Measurements from ENCODE around the gene TAF4B. TPM values are rescaled to one million over a fixed set of nuclear protein-coding genes. Genes with fewer than 3 reads are reported as not detected.

Gene TAF4B
- total RNA-seq, 1 experiment from 2014 or later, result 15.2 TPM

DNA sequence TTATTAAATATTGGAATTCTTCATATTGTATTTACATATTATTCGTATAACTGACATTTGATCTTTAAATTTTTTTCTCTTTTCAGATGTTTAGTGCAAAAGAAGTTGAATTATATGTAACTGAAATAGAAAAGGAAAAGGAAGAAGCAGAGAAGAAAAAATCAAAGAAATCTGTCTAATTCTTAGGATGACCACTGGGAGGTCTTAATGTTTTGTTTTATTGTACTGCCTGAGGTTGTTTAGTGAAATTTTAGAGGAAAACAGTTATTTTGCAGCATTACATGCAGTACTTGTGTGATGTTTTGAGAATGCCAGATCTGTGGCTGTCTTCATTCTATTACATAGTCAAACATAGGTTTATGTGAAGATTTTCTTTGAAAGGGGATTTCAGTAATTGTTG is 34.0 kb upstream of the TAF4B start (continued):
- TF ChIP-seq, protein P1, sequence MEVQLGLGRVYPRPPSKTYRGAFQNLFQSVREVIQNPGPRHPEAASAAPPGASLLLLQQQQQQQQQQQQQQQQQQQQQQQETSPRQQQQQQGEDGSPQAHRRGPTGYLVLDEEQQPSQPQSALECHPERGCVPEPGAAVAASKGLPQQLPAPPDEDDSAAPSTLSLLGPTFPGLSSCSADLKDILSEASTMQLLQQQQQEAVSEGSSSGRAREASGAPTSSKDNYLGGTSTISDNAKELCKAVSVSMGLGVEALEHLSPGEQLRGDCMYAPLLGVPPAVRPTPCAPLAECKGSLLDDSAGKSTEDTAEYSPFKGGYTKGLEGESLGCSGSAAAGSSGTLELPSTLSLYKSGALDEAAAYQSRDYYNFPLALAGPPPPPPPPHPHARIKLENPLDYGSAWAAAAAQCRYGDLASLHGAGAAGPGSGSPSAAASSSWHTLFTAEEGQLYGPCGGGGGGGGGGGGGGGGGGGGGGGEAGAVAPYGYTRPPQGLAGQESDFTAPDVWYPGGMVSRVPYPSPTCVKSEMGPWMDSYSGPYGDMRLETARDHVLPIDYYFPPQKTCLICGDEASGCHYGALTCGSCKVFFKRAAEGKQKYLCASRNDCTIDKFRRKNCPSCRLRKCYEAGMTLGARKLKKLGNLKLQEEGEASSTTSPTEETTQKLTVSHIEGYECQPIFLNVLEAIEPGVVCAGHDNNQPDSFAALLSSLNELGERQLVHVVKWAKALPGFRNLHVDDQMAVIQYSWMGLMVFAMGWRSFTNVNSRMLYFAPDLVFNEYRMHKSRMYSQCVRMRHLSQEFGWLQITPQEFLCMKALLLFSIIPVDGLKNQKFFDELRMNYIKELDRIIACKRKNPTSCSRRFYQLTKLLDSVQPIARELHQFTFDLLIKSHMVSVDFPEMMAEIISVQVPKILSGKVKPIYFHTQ (CRISPR knock-in tag; IDR thresholded peaks at IDR 0.05), result no peak
- TF ChIP-seq, protein P2, sequence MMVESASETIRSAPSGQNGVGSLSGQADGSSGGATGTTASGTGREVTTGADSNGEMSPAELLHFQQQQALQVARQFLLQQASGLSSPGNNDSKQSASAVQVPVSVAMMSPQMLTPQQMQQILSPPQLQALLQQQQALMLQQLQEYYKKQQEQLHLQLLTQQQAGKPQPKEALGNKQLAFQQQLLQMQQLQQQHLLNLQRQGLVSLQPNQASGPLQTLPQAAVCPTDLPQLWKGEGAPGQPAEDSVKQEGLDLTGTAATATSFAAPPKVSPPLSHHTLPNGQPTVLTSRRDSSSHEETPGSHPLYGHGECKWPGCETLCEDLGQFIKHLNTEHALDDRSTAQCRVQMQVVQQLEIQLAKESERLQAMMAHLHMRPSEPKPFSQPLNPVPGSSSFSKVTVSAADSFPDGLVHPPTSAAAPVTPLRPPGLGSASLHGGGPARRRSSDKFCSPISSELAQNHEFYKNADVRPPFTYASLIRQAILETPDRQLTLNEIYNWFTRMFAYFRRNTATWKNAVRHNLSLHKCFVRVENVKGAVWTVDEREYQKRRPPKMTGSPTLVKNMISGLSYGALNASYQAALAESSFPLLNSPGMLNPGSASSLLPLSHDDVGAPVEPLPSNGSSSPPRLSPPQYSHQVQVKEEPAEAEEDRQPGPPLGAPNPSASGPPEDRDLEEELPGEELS (CRISPR knock-in tag; IDR thresholded peaks at IDR 0.05), result no peak

GRCh38 chr18:26196605-26197004 is 29.6 kb upstream of the TAF4B start:
- CTCF ChIA-PET, result no interaction called here
- no peaks in the 10 kb centered on the region for H3K27me3 Mint-ChIP-seq (ENCODE audit: low read depth)
- H3K4me1 Mint-ChIP-seq, result no peaks in the 10 kb centered on the region
- POLR2A ChIA-PET, result no interaction called here
- DNase-seq (ENCODE audit: low spot score), result no peak
- no peak for TF ChIP-seq ZNF396 (CRISPR knock-in tag; IDR thresholded peaks at IDR 0.05; ENCODE audit: borderline replicate concordance)
- TF ChIP-seq, protein P3, sequence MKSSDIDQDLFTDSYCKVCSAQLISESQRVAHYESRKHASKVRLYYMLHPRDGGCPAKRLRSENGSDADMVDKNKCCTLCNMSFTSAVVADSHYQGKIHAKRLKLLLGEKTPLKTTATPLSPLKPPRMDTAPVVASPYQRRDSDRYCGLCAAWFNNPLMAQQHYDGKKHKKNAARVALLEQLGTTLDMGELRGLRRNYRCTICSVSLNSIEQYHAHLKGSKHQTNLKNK (CRISPR knock-in tag; IDR thresholded peaks at IDR 0.05), result no peak
- TF ChIP-seq, protein P4, sequence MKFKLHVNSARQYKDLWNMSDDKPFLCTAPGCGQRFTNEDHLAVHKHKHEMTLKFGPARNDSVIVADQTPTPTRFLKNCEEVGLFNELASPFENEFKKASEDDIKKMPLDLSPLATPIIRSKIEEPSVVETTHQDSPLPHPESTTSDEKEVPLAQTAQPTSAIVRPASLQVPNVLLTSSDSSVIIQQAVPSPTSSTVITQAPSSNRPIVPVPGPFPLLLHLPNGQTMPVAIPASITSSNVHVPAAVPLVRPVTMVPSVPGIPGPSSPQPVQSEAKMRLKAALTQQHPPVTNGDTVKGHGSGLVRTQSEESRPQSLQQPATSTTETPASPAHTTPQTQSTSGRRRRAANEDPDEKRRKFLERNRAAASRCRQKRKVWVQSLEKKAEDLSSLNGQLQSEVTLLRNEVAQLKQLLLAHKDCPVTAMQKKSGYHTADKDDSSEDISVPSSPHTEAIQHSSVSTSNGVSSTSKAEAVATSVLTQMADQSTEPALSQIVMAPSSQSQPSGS (CRISPR knock-in tag; IDR thresholded peaks at IDR 0.05; ENCODE audit: borderline replicate concordance, low read depth), result no peak
- TF ChIP-seq HMGA2 (CRISPR knock-in tag; IDR thresholded peaks at IDR 0.05), result no peak
- TF ChIP-seq ZNF263 (CRISPR knock-in tag; IDR thresholded peaks at IDR 0.05; ENCODE audit: low read depth), result no peak
- TF ChIP-seq IRF1 (CRISPR knock-in tag; IDR thresholded peaks at IDR 0.05), result no peak
- no peak for TF ChIP-seq E2F1 (CRISPR knock-in tag; IDR thresholded peaks at IDR 0.05)
- TF ChIP-seq, protein P1 (CRISPR knock-in tag; IDR thresholded peaks at IDR 0.05), result no peak
- TF ChIP-seq SMAD4 (CRISPR knock-in tag; IDR thresholded peaks at IDR 0.05), result no peak
- TF ChIP-seq, protein P5, sequence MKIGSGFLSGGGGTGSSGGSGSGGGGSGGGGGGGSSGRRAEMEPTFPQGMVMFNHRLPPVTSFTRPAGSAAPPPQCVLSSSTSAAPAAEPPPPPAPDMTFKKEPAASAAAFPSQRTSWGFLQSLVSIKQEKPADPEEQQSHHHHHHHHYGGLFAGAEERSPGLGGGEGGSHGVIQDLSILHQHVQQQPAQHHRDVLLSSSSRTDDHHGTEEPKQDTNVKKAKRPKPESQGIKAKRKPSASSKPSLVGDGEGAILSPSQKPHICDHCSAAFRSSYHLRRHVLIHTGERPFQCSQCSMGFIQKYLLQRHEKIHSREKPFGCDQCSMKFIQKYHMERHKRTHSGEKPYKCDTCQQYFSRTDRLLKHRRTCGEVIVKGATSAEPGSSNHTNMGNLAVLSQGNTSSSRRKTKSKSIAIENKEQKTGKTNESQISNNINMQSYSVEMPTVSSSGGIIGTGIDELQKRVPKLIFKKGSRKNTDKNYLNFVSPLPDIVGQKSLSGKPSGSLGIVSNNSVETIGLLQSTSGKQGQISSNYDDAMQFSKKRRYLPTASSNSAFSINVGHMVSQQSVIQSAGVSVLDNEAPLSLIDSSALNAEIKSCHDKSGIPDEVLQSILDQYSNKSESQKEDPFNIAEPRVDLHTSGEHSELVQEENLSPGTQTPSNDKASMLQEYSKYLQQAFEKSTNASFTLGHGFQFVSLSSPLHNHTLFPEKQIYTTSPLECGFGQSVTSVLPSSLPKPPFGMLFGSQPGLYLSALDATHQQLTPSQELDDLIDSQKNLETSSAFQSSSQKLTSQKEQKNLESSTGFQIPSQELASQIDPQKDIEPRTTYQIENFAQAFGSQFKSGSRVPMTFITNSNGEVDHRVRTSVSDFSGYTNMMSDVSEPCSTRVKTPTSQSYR (CRISPR knock-in tag; IDR thresholded peaks at IDR 0.05), result no peak
- TF ChIP-seq MYBL2 (CRISPR knock-in tag; IDR thresholded peaks at IDR 0.05), result no peak
- TF ChIP-seq ZNF121 (CRISPR knock-in tag; IDR thresholded peaks at IDR 0.05), result no peak
- TF ChIP-seq GABPB1 (CRISPR knock-in tag; IDR thresholded peaks at IDR 0.05), result no peak
- TF ChIP-seq NR2C2 (CRISPR knock-in tag; IDR thresholded peaks at IDR 0.05), result no peak
- TF ChIP-seq, protein P6, sequence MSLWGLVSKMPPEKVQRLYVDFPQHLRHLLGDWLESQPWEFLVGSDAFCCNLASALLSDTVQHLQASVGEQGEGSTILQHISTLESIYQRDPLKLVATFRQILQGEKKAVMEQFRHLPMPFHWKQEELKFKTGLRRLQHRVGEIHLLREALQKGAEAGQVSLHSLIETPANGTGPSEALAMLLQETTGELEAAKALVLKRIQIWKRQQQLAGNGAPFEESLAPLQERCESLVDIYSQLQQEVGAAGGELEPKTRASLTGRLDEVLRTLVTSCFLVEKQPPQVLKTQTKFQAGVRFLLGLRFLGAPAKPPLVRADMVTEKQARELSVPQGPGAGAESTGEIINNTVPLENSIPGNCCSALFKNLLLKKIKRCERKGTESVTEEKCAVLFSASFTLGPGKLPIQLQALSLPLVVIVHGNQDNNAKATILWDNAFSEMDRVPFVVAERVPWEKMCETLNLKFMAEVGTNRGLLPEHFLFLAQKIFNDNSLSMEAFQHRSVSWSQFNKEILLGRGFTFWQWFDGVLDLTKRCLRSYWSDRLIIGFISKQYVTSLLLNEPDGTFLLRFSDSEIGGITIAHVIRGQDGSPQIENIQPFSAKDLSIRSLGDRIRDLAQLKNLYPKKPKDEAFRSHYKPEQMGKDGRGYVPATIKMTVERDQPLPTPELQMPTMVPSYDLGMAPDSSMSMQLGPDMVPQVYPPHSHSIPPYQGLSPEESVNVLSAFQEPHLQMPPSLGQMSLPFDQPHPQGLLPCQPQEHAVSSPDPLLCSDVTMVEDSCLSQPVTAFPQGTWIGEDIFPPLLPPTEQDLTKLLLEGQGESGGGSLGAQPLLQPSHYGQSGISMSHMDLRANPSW (CRISPR knock-in tag; conservative IDR thresholded peaks at IDR 0.05; ENCODE audit: low read depth), result no peak
- no peak for TF ChIP-seq NFE2L1 (CRISPR knock-in tag; IDR thresholded peaks at IDR 0.05)
- peaks cover 6% of the 10 kb centered on the region for H3K9me3 Mint-ChIP-seq
- no peak overlapping the region for H3K27ac Mint-ChIP-seq
- H3K36me3 Mint-ChIP-seq, result 0 out of 2 replicates have a peak, but pooled peaks cover 2% of the 10 kb centered on the region
- H3K4me3 Mint-ChIP-seq, result no peak overlapping the region
- no peak for ATAC-seq

All from WTC11 (cell line).